ENCODE results near the gene RAB8B.
"Not testable (repeated sequence)": the region's sequence is repeated elsewhere in the genome, so short reads cannot be mapped to it uniquely, and the experiment has no call there.

RAB8B gene

GRCh38 chr15:63237086-63237485 is 47.7 kb downstream of the RAB8B start:
- not testable (repeated sequence) for DNase-seq (ENCODE audit: low read depth in 2 of 2)

GRCh38 chr15:63238171-63238570 is 48.8 kb downstream of the RAB8B start:
- no peak for DNase-seq (ENCODE audit: low read depth in 2 of 2)

GRCh38 chr15:63238796-63239195 is 49.4 kb downstream of the RAB8B start:
- no peak for DNase-seq (ENCODE audit: low read depth in 2 of 2)

DNA sequence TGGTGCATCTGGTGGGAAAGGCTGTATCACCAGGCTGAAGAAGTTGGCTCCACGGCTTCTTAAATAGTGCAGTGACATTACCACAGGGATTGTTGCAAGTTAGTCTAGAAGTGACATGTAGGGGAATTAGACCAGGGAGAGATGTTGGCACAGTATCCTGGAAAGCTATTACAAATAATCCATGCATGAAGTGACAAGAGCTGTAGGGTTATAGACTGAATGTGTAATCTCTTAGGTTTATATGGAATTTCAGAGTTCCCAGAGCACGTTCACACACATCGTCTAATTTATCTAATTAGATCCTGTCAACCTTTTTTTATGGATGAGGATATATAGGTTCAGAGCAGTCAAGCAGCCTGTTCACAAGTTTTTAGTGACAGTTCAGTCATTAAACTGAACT is 50.7 kb downstream of the RAB8B start:
- DNase-seq (ENCODE audit: low read depth in 2 of 2) = no peak

DNA sequence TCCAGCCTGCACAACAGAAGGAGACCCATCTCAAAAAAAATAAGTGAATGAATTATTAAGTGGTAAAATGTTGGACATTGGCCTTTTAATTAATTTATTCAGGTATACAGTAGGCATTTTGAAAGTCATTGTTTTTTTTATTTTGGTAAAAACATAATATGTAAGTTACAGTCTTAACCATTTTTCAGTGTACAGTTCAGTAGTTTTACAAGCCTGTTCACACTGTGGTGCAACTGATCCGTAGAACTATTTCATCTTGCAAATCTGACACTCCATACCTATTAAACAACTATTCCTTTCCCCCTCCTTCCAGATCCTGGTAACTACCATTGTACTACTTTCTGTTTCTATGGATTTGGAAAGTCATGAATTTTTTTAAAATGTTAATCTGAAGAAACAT is 51.9 kb downstream of the RAB8B start:
- no peak for DNase-seq (ENCODE audit: low read depth in 2 of 2)

GRCh38 chr15:63243101-63243500 is 53.7 kb downstream of the RAB8B start:
- DNase-seq (ENCODE audit: low read depth in 2 of 2) = no peak

GRCh38 chr15:63243776-63244175 is 54.4 kb downstream of the RAB8B start:
- DNase-seq (ENCODE audit: low read depth in 2 of 2) = no peak

DNA sequence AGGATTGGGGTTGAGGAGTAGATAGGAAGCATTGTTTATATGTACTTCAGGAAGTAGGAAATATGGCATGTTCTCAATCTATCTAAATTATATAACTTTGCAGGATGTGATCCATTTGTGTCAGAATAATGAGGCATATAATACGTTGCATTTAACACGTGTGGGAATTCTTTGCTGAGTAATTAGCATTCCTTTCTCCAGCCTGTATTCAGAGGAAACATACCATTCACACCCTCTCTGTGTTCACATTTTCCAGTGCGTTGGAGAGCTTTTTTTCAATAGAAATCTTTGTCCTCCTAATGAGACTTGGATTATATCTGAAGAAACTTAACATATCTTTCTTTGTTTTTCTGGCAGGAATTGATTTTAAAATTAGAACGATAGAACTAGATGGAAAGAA is 55.0 kb downstream of the RAB8B start:
- no peak for DNase-seq (ENCODE audit: low read depth in 2 of 2)

GRCh38 chr15:63244976-63245645 is 55.7 kb downstream of the RAB8B start:
- no peak for DNase-seq (ENCODE audit: low read depth in 2 of 2)

DNA sequence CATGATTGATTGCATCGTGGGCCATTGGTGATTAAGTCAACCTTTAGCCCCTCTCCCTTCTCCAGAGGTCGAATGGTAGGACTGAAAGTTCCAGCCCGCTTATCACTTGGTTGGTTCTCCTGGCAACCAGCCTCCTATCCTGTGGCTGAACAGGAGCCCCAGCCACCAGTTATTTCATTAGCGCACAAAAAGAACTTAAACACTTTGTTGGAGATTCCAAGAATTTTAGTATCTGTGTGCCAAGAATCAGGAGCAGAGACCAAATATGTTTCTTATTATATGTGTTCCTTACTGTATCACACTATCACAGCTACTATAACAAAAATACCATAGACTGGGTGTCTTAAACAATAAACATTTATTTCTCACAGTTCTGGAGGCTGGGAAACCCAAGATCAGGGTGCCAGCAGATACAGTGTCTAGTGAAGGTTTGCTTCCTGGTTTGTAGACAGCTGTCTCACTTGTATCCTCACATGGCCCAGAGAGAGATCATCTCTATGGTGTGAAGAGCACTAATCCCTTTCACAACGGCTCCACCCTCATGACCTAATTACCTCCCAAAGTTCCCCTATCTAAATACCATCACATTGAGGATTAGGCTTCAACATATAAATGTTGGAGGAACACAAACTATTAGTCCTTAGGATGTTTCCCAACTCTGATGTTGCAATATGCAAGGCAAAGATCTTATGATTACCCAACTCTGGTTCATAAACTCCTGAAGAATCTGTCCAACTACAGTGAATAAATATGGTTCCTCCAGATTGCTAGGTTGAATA is 57.5 kb downstream of the RAB8B start:
- DNase-seq (ENCODE audit: low read depth in 2 of 2) = no peak

- DNase-seq (ENCODE audit: low read depth in 2 of 2) = no peak
Observed at GRCh38 chr15:63250312-63250965, 61.0 kb downstream of the RAB8B start.

- no peak for DNase-seq (ENCODE audit: low read depth in 2 of 2)
Observed at GRCh38 chr15:63251701-63252100, 62.3 kb downstream of the RAB8B start.

GRCh38 chr15:63252292-63252691 is 62.9 kb downstream of the RAB8B start:
- no peak for DNase-seq (ENCODE audit: low read depth in 2 of 2)

GRCh38 chr15:63254991-63255390 is 65.6 kb downstream of the RAB8B start:
- DNase-seq (ENCODE audit: low read depth in 2 of 2) = no peak

GRCh38 chr15:63255489-63255990 is 66.1 kb downstream of the RAB8B start:
- DNase-seq (ENCODE audit: low read depth in 2 of 2) = no peak

GRCh38 chr15:63256433-63257274 is 67.2 kb downstream of the RAB8B start:
- DNase-seq (ENCODE audit: low read depth in 2 of 2) = no peak

GRCh38 chr15:63258658-63259057 is 69.3 kb downstream of the RAB8B start:
- DNase-seq (ENCODE audit: low read depth in 2 of 2) = no peak

DNA sequence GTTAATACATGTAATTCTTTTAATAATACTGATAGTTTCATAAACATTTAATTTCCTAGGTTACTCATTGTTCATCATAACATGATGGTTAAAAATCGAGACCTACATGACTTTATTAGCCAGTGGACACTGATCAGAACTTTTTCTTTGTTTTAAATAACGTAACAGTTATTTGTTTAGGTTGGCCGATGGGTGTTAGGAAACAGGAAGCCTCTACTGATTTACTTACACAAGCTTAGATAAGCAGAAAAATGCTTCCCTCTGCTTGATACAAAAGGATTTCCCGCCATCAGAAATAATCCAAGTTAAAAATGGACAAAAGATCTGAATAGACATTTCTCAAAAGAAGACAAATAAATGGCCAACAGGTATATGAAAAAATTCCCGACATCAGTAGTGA is 71.4 kb downstream of the RAB8B start:
- DNase-seq (ENCODE audit: low read depth in 2 of 2) = no peak

- DNase-seq (ENCODE audit: low read depth in 2 of 2) = no peak
Observed at GRCh38 chr15:63261311-63261710, 71.9 kb downstream of the RAB8B start.

GRCh38 chr15:63263519-63263918 is 74.1 kb downstream of the RAB8B start:
- DNase-seq (ENCODE audit: low read depth in 2 of 2) = no peak

DNA sequence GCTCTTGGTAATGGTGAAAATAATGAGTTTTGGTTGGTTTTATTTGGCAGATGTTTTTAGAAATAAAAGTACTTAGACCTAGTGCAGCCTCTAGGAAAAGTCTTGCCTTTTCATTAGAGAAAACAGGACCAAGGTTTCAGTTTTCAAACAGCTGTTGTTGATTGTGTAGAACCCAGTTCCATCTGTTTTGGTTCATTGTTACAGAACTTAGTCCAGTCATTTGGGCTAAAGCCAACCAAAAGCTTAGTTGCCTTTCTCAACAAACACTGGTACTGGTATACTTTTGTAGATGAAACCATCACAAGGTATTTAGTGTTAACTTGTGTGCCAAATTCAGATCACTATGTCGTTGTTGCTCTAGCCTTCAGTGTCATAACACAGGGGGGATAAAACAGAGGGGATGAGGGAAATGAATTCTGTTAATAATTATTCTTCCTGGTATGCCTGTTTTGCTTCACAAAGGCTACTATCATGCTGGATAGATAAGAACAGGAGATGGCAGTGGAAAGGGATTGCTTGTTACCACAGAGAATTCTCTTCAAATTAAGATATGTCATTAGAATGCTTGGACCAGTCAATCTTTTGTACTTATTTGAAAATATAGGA is 75.4 kb downstream of the RAB8B start:
- no peak for DNase-seq (ENCODE audit: low read depth in 2 of 2)

Measured in stimulated activated CD4-positive, alpha-beta T cell treated with anti-CD3 and anti-CD28 coated beads, Interleukin-1b, Interleukin-23, amount 100 ng/mL, for 4 hours (primary cell).